ENCODE measurements around the gene SHCBP1L.

SHCBP1L gene

DNA sequence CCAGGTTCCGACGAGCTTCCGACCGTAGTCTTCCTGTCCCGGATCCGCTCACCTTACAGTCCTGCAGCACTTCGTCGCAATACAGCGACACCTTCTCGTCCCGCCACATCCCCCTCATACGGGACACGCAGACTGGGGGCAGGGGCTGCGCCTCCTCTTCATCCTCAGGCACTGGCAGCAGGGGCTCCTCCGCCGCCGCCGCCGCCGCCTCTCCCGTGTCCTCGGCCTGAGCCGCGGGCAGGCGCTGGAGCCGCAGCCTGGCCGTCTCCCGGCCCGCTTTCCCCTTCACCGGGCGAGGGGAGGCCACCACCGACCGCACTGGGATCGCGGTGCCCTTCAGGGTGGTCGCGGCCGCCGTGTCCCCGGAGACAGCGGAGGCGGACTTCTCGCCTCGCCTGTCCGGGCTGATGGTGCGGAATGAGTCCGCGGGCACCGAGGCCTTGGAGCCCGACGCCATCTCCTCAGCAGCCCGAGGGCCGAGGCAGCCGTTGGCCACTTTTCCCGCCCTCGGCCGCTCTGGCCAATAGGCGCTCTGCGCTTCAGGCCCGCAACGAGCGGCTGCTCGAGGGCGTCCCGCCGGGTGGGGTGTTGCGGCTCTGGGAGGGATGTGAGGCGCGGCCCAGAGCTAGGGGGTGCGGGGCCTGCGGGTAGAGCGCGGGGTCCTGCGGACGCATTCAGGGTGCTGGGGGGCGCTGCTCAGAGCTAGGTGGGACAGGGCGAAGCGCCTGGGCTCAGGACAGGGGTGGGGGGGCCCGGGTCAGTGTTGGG, at the start of gene SHCBP1L:
Gene SHCBP1L (minus strand): TSS at position 490 of the 768 bp plus-strand sequence. CDS start 33 bp downstream, at position 457.
- DNase-seq, result no peak

DNA sequence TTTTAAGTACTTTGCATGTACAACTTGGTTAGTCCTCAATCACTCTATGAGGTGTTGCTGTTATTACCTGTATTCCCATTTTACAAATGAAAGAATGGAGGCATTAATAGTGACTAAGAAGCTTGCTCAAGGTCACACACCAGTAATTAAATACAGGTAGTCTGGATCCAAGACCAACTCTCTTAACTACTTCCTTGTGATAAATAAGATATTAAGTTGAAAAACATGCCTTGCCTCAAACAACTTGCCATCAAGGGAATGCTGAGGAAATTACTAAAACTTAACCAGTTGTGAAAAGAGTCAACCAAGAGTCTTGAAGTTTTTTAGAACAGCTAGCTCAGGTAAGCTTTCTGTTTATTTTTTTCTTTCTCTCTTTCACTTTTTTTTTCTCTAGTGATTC, 49.3 kb upstream of the SHCBP1L start:
- DNase-seq, result no peak

DNA sequence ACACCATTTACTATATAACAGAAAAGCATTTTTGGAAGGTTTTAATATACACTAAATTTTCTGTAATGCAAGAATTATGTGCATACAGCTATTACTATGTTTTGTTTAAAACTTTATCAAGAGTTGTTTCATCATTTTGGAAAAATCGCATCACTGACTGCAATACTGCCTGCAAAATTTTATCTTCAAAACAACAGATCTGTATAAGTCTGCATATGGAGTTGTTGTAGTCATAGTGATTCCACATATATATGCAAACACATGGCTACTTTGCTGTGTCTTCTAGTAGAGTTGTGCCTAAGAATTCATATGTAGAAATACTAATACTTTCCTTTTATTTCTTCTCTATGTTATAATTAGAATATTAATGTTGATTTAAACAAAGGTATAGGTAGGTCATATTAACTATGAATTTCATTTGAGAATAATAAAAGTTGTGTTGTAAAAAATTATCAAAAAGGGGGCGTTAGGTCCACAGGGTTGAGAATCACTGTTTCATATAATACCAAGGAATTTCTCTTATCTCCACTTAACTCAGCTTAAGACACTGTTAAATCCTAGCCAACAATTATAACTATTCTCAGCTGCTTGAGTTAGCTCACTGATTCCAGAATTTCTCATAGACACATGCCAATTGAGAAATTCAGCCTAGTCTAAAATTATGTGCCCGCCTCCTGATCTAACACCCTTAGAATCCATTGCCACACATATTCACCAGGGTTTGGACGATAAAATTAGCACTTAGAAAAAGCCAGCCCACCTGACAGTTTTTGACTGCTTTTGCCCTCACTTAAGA, 47.4 kb upstream of the SHCBP1L start:
- no peak for DNase-seq

DNA sequence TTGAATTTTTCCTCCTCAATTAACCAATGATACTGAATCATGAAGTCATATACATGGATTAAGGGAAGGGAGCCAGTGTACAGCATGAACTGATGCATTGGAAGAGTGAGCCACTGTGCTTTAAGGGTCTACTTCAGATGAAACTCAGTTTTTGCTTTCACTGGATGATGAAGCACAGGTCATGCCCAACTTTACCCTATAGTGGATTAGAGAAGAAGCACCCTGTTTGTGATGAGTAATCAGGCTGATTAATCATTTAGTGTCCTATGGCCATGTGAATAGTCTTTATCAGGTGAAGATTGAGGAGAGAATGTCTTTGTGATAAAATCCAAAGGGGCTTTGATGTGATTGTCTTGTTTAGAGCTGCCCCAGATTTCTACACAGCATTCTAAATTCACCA, 45.5 kb upstream of the SHCBP1L start:
- no peak for DNase-seq

DNA sequence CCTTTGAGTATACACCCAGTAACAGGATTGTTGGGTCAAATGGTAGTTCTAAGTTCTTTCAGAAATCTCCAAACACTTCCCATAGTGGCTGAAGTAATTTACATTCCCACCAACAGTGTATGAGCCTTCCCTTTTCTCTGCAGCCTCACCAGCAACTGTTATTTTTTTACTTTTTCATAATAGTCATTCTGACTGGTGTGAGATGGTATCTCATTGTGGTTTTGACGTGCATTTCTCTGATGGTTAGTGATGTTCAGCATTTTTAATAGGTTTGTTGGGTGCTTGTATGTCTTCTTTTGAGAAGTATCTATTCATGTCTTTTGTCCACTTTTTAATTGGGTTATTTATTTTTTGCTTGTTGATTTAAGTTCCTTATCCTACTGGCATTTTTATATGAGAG, 43.9 kb upstream of the SHCBP1L start:
- no peak for DNase-seq

DNA sequence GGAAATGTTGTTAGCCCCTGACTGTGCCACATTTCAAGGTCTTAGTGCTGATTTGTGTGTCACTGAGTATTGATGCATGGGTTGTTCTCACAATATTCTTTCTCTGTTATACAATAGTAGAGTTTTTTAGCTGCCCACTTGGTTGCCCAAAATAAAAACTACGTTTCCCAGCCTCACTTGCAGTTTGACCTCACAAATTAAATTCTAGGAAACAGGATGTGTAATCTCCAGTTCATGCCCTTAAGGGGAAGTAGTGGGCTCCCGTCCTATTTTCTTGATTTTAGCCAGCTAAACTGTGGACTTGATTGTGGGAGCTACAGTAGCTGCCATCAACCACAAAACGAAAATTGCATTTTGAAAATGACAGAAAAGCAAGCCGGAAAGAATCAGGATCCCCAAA, 42.9 kb upstream of the SHCBP1L start:
- DNase-seq, result no peak

DNA sequence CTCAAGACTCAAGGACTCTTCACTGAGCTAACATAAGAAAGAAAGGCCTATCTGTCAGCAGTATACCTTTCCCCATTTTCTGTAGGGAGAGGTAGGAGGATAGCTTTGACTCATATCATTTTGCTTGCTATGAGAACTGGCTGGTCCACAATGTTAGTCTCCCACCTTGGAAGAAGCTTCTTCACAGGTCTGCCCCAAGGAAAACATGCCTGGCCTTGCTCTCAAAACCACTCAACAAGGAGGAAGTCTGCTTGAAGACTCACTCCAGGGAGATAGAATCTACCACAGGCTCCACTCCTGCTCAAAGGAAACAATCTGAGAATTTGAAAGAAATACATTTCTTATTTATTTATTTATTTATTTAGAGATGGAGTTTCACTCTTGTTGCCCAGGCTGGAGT, 40.8 kb upstream of the SHCBP1L start:
- DNase-seq, result no peak

DNA sequence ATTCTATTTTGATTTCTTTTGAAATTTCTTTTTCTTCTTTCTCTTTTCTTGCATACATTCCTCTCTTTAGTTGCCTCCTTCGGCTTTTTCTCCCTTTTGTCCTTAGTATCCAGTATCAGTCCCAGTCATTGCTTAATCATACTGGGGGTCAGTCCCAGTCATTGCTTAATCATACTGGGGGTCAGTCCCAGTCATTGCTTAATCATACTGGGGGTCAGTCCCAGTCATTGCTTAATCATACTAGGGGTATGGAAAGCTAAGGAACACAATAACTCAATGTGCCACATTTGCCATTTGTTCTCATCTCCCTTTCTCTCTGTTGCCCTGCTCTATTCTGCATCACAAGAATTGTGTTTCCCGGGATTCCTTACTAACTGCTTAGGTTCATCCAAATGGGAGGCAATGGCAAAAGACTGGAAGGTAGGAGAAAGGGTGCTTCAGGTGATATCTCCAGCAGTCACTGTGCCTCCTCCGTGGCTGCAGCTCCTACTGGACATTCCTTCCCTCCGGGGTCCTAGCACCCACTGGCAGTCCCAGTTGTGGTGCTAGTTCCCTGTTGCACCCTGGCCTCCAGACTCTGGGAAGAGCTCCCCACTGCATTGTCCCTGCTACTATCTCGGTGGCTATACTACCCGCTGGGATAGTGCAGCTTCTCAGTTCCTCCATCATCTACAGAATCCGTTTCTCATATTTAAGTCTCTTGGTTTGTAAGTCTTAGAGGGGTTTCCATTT, 37.6 kb upstream of the SHCBP1L start:
- DNase-seq, result no peak

DNA sequence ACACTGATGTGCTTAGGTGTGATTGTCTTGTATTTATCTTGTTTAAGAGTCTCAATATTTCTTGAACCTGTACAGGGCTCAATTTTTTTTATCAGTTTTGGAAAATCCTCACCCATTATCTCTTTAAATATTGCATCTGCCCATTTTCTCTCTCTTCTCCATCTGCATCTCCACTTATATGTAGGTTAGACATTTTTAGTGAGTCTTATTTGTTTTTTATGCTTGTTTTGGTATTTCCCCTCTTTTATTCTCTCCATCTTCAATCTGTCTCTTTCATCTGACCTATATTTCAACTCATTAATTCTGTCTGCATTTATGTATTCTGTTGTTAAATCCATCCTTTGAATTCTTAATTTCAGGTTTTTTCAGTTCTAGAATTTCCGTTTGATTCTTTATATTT, 32.9 kb upstream of the SHCBP1L start:
- DNase-seq, result no peak

DNA sequence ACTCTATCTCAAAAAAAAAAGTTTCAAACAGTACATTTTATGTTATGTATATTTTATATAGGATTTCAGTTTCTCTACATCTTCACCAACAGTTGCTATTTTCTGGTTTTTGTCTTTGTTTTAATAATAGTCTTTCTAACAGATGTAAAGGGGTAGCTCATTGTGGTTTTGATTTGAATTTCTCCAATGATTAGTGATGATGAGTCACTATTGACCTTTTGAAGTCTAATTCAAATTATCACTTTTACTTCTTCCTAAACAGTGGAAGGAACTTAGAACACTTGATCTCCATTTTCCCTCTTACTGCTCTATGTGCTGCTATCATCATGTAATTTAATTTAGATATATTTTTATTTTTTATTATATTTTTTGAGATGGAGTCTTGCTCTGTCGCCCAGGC, 31.7 kb upstream of the SHCBP1L start:
- DNase-seq, result no peak

DNA sequence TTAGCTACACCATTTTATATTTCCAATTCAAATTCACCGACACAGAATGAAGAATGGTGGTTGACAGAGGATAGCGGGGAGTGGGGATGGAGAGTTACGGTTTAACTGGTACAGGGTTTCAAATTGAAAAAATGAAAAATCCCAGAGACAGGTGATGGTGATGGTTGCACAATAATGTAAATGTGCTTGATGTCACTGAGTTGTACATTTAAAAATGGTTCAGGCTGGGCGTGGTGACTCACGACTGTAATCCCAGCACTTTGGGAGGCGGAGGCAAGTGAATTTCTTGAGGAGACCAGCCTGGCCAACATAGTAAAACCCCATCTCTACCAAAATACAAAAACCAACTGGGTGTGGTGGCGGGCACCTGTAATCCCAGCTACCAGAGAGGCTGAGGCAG, 31.2 kb upstream of the SHCBP1L start:
- no peak for DNase-seq

DNA sequence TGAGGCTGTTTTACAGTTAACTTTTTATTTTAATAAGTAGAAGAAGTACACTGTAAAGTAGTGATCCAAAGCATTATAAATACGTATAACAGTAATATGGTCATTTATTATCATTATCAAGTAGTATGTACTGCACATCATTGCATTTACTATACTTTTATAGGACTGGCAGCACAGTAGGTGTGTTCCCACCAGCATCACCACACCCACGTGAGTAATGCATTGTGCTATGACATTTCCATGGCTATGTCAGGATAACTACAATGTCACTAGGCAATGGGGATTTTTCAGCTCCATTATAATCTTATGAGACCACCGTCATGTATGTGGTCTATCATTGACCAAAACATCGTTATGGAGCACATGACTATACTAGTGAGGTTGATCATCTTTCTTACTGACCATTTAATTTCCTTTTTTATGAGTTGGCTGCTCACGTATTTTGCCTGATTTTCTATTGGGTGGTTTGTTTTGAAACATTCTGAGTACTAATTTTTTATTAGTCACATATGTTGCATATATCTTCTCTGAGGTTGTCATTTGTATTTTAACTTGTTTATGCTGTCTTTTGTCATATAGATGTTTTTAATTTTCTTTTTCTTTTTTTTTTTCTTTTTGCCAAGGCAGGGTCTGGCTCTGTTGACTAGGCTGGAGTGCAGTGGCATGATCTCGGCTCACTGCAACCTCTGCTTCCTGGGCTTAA, 25.3 kb upstream of the SHCBP1L start:
- no peak for DNase-seq

DNA sequence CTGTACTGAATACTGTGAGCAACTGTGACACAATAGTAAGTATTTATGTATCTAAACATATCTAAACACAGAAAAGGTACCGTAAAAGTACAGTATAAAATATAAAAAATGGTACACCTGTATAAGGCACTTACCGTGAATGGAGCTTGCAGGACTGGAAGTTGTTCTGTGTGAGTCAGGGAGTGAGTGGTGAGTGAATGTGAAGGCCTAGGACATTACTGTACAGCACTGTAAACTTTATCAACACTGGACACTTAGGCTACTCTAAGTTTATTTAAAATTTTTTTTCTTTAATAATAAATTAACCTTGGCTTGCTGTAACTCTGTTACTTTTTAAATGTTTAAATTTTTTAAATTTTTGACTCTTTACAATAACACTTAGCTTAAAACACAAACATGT, 24.5 kb upstream of the SHCBP1L start:
- no peak for DNase-seq

DNA sequence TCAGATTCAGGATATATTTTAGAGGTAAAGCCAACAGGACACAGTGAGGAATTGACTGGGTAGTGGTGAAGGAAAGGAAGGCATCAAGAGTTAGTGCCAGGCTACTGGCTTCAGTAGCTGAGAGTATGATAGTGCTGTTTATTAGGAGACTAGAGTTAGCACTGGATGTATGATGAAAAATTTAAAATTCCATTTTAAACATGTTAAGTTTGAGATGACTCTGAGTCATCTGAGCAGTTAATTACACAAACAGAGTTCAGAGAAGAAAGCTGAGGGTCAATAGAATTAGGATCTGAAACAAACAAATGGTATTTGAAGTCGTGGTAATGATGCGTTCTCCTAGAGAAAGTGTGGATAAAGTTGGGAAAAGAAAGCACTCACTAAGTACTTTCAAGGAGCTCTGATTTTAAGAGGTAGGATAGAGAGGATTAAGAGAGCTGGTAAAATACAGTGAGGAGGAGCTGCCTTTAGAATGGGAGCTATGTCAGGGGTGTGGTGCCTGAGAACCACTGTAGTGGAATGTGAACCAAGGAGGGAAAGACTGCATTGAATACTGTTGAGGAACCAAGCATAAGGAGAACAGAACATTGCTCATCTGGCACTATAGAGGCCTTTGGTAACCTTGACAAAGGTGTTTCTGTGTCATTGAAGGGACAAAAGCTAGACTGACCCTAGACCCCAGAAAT, 21.7 kb upstream of the SHCBP1L start:
- no peak for DNase-seq

DNA sequence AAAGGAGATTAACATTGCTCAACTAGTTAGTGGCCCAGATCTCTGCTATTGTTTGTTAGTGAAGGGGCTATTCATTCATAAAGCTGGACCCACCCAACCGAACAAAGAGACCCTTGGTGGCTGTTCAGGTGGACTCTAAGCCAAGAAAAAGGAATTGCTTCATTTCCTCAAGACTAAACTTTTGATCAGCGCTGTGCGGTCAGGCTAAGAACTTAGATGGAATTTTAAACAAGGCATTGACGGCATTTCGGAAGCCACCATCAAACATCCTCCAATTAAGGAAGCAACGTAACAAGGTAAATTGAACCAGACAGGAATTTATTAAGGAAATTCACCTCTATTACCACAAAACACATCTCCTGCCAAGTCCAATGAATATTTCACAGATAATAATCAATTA, 19.9 kb upstream of the SHCBP1L start:
- DNase-seq, result no peak

DNA sequence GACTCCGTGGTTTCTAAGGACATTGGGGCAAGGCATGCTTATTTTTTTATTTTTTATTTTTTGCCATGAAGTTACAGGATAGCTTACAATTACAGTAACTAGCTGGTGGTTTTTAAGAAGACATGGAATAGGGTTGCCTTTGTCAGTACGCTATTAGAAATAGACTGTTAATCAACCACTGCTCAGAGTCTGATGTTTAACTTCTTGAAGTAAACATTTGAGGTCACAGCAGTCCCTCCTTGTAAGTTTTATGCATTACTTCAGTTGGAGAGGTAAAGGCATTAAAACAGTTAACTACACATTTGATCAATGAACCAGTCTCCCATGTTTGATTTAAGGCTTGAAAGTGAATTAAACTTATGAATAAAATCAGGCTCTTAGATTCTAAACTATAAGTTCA, 19.3 kb upstream of the SHCBP1L start:
- DNase-seq, result no peak

DNA sequence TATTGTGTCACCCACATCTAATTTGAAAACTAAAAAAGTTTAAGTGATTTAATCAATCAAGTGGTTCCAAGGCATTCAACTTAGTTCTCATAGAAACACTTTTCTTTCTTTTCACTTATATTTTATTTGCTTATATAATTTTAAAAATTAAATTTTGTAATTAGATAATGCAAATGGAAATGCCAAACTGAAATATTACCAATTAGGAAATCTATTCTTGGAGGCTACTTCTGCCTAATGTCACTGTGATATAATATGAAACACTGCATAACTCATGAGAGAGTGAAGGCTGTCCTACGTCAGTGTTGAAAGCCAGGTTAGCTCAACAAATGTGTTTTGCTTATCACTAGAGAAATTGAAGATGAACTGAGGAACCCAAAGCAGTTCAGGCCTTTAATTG, 18.3 kb upstream of the SHCBP1L start:
- DNase-seq, result no peak

DNA sequence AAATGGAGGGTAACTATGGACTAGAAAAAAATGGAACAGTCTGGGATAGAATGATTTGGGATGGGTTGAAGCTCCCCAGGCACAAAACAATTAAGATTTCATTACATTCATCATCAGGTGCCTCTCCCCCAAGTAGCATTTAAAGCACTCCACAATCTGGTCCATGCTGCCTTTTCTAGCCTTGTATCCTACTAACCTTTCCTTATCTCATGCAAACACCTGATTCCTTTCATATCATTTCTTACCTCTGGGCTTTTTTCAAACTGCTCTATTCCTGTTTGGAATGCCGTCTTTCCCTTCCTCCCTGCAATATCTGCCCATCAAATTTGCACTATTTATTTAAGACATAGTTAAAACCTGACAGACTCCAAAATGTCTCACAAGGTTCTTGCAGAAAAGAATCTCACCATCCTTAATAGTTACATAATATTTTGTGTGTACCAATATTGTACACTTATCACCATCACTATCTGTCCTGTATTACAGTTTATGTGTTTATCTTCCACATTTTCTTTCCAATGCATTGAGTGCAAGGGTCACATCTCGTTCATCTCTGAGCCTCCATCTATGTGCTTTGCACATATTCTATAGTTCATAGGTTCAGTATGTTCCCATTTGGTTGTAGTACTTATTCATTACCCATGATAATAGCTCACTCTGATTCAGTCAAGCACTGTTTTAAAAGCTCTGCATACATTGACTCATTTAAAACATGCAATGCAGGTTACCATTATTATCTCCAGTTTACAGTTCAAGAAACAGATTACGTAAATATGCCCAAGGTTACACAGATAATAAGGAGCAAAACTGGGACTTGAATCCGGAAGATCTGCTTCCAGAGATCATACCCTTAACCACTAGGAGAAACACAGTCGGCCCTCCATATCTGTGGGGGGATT, 16.1 kb upstream of the SHCBP1L start:
- DNase-seq, result no peak

DNA sequence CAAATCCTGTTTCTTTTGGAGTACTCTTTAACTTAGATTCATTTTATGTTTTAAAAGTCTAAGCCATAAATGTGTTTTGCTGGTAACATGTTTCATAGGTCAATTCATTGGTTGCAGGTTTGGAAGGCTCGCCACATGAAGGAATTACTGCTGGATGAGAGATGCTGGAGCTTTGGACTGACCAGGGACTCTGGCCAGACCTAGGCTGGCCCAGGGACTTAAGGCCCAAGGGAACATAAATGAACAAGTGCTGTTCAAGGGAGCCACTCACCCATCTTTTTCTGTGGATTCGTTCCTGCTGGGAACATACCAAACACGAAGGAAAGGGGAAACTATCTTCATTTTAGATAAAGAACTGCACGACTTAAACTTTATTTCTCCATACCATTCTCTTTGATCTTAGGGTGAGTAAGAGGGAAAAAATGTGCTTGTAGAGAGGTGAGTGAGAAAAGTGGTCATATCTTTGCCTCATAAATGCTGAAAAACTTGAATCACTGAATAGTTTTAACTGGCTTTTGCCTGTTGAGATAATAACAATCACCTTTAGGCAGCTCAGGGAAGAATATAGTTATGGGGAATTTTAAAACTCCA, 15.3 kb upstream of the SHCBP1L start:
- DNase-seq, result no peak

DNA sequence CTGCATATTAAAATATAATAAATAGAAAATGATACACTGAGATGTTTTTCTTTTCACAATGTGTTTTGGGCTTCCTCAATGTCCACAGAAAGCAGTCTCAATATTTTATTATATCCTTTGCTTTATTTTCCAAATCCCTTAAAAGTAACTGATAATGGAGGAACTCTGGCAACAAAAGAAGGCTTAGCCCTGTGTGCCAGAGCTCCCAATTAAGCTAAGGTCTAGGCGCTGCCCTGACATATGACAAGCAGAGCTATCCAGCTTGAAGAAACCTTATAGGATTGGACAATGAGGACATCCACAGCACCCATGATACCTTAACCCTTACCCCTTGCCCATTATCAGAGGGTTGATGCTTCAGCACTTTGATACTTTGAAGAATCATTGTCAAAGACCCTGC, 12.9 kb upstream of the SHCBP1L start:
- no peak for DNase-seq

DNA sequence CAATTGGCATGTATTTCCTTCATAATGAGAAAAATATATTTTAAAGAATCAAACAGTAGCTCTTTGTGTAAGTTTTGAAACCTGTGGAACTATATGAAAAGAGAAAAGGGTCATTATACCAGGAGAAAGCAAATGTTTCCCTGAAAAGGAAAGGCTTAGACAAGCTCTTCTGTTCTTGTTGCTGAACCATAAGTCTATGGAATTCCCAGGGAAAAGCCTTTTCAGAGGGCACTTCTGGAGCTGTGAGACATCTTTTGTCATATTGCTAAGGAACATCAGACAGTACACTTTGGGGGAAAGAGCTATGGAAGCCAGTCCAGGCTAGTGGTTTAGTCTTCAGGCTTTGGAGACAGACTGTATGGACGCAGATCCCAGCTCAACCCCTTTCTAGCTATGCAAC, 12.1 kb upstream of the SHCBP1L start:
- no peak for DNase-seq
